ENCODE results near the gene WAC. TPM values are rescaled to one million over a fixed set of nuclear protein-coding genes. Genes with fewer than 3 reads are reported as not detected.
A peak's percentile ranks its signal among the peaks of the same experiment; 100 is the strongest.

Gene WAC
- total and polyA plus RNA-seq, 9 of the 15 experiments (the other 6 are each of a cell fraction or from before 2014, with no cell fraction given), result 24.8 to 123 (median 78.2) TPM

GRCh38 chr10:28566458-28567015 lies 33.6 kb downstream of the WAC start (continued):
- TF ChIP-seq, protein P1, sequence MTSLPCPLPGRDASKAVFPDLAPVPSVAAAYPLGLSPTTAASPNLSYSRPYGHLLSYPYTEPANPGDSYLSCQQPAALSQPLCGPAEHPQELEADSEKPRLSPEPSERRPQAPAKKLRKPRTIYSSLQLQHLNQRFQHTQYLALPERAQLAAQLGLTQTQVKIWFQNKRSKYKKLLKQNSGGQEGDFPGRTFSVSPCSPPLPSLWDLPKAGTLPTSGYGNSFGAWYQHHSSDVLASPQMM (CRISPR knock-in tag; IDR thresholded peaks at IDR 0.05), result no peak
- TF ChIP-seq STAT5A (IDR thresholded peaks at IDR 0.05; ENCODE audit: borderline replicate concordance, low read length) (no peak), RB1 (IDR thresholded peaks at IDR 0.05; ENCODE audit: low read depth) (no peak), TEAD1 (CRISPR knock-in tag; IDR thresholded peaks at IDR 0.05) (no peak), SNIP1 (IDR thresholded peaks at IDR 0.05; ENCODE audit: low read depth) (no peak), THRAP3 (IDR thresholded peaks at IDR 0.05; ENCODE audit: borderline replicate concordance) (no peak), ZNF384 (IDR thresholded peaks at IDR 0.05; ENCODE audit: low read depth, low read length) (no peak), PPARD (CRISPR knock-in tag; IDR thresholded peaks at IDR 0.05) (no peak), E2F3 (CRISPR knock-in tag; IDR thresholded peaks at IDR 0.05) (no peak)

- Histone ChIP-seq H3K9ac (ENCODE audit: insufficient read depth in 1 of 2, low read depth in 2 of 2, low read length in 2 of 2) (no peak overlapping the region), H3K79me2 (ENCODE audit: control insufficient read depth, insufficient read depth, low read length) (peaks cover 100% of the 10 kb centered on the region), H3K36me3 (ENCODE audit: control insufficient read depth, insufficient read depth, low read length) (peaks cover 85% of the 10 kb centered on the region), H3K4me2 (ENCODE audit: insufficient read depth, low read length) (no peak overlapping the region), H3K9me3 (replicated peaks; ENCODE audit: control insufficient read depth, insufficient read depth, low read depth, low read length) (no peaks in the 10 kb centered on the region), H4K20me1 (replicated peaks; ENCODE audit: control insufficient read depth, insufficient read depth, low read length) (peaks cover 43% of the 10 kb centered on the region; the same call in 1 of the 2 replicates), H3K4me1 (replicated peaks in 1 of 2; ENCODE audit: control insufficient read depth in 2 of 2, insufficient read depth in 2 of 2, low read length in 2 of 2) (peaks cover 3 to 11% of the 10 kb centered on the region in 2 experiments; a peak in 4 of 5 replicates), H3K9me1 (ENCODE audit: control insufficient read depth, insufficient read depth, low read length) (no peaks in the 10 kb centered on the region), H2AFZ (ENCODE audit: low read depth, low read length) (no peak overlapping the region), H3K27me3 (ENCODE audit: control insufficient read depth in 2 of 2, insufficient read depth in 2 of 2, low read length in 2 of 2) (no peaks in the 10 kb centered on the region), H3K4me3 (no peak overlapping the region), H3K27ac (ENCODE audit: extremely low read depth, low read depth, low read length) (peak overlapping the region; percentile 55; the same call in 1 of the 3 replicates)
- WGBS (ENCODE audit: insufficient coverage, low coverage, missing lambda C conversion rate), result 26% methylated on average over 3 of the region's 3 CpGs
- no TSS peak for BruUV-seq (replicated peaks)
- ChIA-PET CTCF (ENCODE audit: low intra/inter-chr PET ratio) (no interaction called here), POLR2A (no interaction called here)
- intact Hi-C loops (cut with micrococcal nuclease) (no loop called here), in situ Hi-C loops (cut with MboI) (no loop called here)
- peak; percentile 63 for ATAC-seq
- peak; percentile 20 to 30 (median 23) for DNase-seq (ENCODE audit: extremely low read depth in 1 of 4, low spot score in 3 of 4)
- peak; percentile 57 for FAIRE-seq
- TF ChIP-seq, protein P2, sequence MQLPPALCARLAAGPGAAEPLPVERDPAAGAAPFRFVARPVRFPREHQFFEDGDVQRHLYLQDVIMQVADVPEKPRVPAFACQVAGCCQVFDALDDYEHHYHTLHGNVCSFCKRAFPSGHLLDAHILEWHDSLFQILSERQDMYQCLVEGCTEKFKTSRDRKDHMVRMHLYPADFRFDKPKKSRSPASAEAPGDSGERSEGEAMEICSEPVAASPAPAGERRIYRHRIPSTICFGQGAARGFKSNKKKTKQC (CRISPR knock-in tag; IDR thresholded peaks at IDR 0.05), result no peak
- TF ChIP-seq PHB (CRISPR knock-in tag; IDR thresholded peaks at IDR 0.05) (no peak), MAFG (tag; conservative IDR thresholded peaks at IDR 0.05) (peak; percentile 80), ZNF263 (CRISPR knock-in tag; IDR thresholded peaks at IDR 0.05; ENCODE audit: borderline replicate concordance) (no peak), C11orf30 (IDR thresholded peaks at IDR 0.05; ENCODE audit: low read depth) (peak; percentile 76), MCM2 (IDR thresholded peaks at IDR 0.05; ENCODE audit: low read depth) (no peak), ZNF124 (CRISPR knock-in tag; IDR thresholded peaks at IDR 0.05) (no peak), ZNF717 (CRISPR knock-in tag; IDR thresholded peaks at IDR 0.05) (no peak), TRIM24 (IDR thresholded peaks at IDR 0.05) (no peak)
- TF ChIP-seq, protein P3, sequence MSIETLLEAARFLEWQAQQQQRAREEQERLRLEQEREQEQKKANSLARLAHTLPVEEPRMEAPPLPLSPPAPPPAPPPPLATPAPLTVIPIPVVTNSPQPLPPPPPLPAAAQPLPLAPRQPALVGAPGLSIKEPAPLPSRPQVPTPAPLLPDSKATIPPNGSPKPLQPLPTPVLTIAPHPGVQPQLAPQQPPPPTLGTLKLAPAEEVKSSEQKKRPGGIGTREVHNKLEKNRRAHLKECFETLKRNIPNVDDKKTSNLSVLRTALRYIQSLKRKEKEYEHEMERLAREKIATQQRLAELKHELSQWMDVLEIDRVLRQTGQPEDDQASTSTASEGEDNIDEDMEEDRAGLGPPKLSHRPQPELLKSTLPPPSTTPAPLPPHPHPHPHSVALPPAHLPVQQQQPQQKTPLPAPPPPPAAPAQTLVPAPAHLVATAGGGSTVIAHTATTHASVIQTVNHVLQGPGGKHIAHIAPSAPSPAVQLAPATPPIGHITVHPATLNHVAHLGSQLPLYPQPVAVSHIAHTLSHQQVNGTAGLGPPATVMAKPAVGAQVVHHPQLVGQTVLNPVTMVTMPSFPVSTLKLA (conservative IDR thresholded peaks at IDR 0.05), result 0 out of 4 replicates have a peak, but pooled peaks of 1 of the 2 experiments have one; percentile 39
Observed at GRCh38 chr10:28569506-28570159, 36.7 kb downstream of the WAC start.

All from K562 (cell line).